Measurements from ENCODE around the gene RBPMS2. TPM values are rescaled to one million over a fixed set of nuclear protein-coding genes. Genes with fewer than 3 reads are reported as not detected.
"Not testable (repeated sequence)": the region's sequence is repeated elsewhere in the genome, so short reads cannot be mapped to it uniquely, and the experiment has no call there.

RBPMS2 gene
- not detected in 2 replicates for total RNA-seq (2014; rRNA removed; shearing (Covaris generic); ENCODE audit: low replicate concordance)

- no peak within 1 kb of the TSS for H3K4me2 ChIP-seq (ENCODE audit: low read depth, low read length, poor library complexity, severe bottlenecking)
- H2AFZ ChIP-seq (ENCODE audit: low read length): no peak within 1 kb of the TSS
- H3K9me2 ChIP-seq (replicated peaks; ENCODE audit: insufficient read depth, low read length): no peaks in the 10 kb centered on the region
- DNase-seq: no peak
- no peaks in the 10 kb centered on the region for H4K20me1 ChIP-seq (ENCODE audit: insufficient read depth, low read depth, low read length)
- H3K4me1 ChIP-seq (ENCODE audit: low read length): no peaks in the 10 kb centered on the region
- H3K4me3 ChIP-seq (ENCODE audit: low read length): no peak within 1 kb of the TSS
- no peaks in the 10 kb centered on the region for H3K36me3 ChIP-seq (ENCODE audit: insufficient read depth, low read length)
- no peaks in the 10 kb centered on the region for H3K9me3 ChIP-seq (ENCODE audit: low read length)
- H3K79me2 ChIP-seq (ENCODE audit: low read length): no peaks in the 10 kb centered on the region
- no peak within 1 kb of the TSS for H3K9ac ChIP-seq (ENCODE audit: low read length)
- no peaks in the 10 kb centered on the region for H3K27me3 ChIP-seq (ENCODE audit: low read length)
- H3K27ac ChIP-seq (ENCODE audit: low read length): no peak within 1 kb of the TSS
These were observed at the start of gene RBPMS2 for GRCh38 chr15:64775551-64776401. RBPMS2 (minus strand) TSS chr15:64775589; CDS start chr15:64775319, 270 bp downstream.

- Histone ChIP-seq H3K4me3 (ENCODE audit: low read length) (peak overlapping the region; percentile 83), H3K4me2 (ENCODE audit: low read depth, low read length, poor library complexity, severe bottlenecking) (peak overlapping the region; percentile 87), H4K20me1 (ENCODE audit: insufficient read depth, low read depth, low read length) (no peaks in the 10 kb centered on the region), H3K9me2 (replicated peaks; ENCODE audit: insufficient read depth, low read length) (no peaks in the 10 kb centered on the region), H3K9me3 (ENCODE audit: low read length) (no peaks in the 10 kb centered on the region), H3K4me1 (ENCODE audit: low read length) (peaks cover 28% of the 10 kb centered on the region), H2AFZ (ENCODE audit: low read length) (peak overlapping the region; percentile 24; the same call in 1 of the 2 replicates), H3K79me2 (ENCODE audit: low read length) (peaks cover 30% of the 10 kb centered on the region), H3K27ac (ENCODE audit: low read length) (peak overlapping the region; percentile 78), H3K9ac (ENCODE audit: low read length) (peak overlapping the region; percentile 79), H3K27me3 (ENCODE audit: low read length) (no peaks in the 10 kb centered on the region), H3K36me3 (ENCODE audit: insufficient read depth, low read length) (peaks cover 15% of the 10 kb centered on the region)
- DNase-seq: peak; percentile 72
These were observed 49.6 kb upstream of the RBPMS2 start for GRCh38 chr15:64824929-64825430.

- no peak overlapping the region for H2AFZ ChIP-seq (ENCODE audit: low read length)
These were observed 41.1 kb upstream of the RBPMS2 start for GRCh38 chr15:64816452-64816851.

GRCh38 chr15:64814965-64815364 is 39.6 kb upstream of the RBPMS2 start:
- H3K27me3 ChIP-seq (ENCODE audit: low read length); H3K4me3 ChIP-seq (ENCODE audit: low read length); H2AFZ ChIP-seq (ENCODE audit: low read length); H3K4me2 ChIP-seq (ENCODE audit: low read depth, low read length, poor library complexity, severe bottlenecking); H3K9me3 ChIP-seq (ENCODE audit: low read length); DNase-seq; H3K9ac ChIP-seq (ENCODE audit: low read length); H3K79me2 ChIP-seq (ENCODE audit: low read length); H4K20me1 ChIP-seq (ENCODE audit: insufficient read depth, low read depth, low read length); H3K36me3 ChIP-seq (ENCODE audit: insufficient read depth, low read length); H3K9me2 ChIP-seq (replicated peaks; ENCODE audit: insufficient read depth, low read length); H3K27ac ChIP-seq (ENCODE audit: low read length): not testable (repeated sequence)
- peaks cover 18% of the 10 kb centered on the region for H3K4me1 ChIP-seq (ENCODE audit: low read length)

More at GRCh38 chr15:64816452-64816851, 41.1 kb upstream of the RBPMS2 start:
- no peaks in the 10 kb centered on the region for H4K20me1 ChIP-seq (ENCODE audit: insufficient read depth, low read depth, low read length)
- H3K36me3 ChIP-seq (ENCODE audit: insufficient read depth, low read length): peaks cover 10% of the 10 kb centered on the region
- H3K27me3 ChIP-seq (ENCODE audit: low read length): no peaks in the 10 kb centered on the region
- H3K4me2 ChIP-seq (ENCODE audit: low read depth, low read length, poor library complexity, severe bottlenecking): no peak overlapping the region
- no peaks in the 10 kb centered on the region for H3K9me3 ChIP-seq (ENCODE audit: low read length)
- H3K4me1 ChIP-seq (ENCODE audit: low read length): peaks cover 18% of the 10 kb centered on the region
- no peak overlapping the region for H3K27ac ChIP-seq (ENCODE audit: low read length)
- DNase-seq: no peak
- H3K9me2 ChIP-seq (replicated peaks; ENCODE audit: insufficient read depth, low read length): no peaks in the 10 kb centered on the region
- H3K4me3 ChIP-seq (ENCODE audit: low read length): no peak overlapping the region
- no peak overlapping the region for H3K9ac ChIP-seq (ENCODE audit: low read length)
- no peaks in the 10 kb centered on the region for H3K79me2 ChIP-seq (ENCODE audit: low read length)

- H2AFZ ChIP-seq (ENCODE audit: low read length); H3K27me3 ChIP-seq (ENCODE audit: low read length); DNase-seq; H3K9me2 ChIP-seq (replicated peaks; ENCODE audit: insufficient read depth, low read length); H3K36me3 ChIP-seq (ENCODE audit: insufficient read depth, low read length); H3K4me2 ChIP-seq (ENCODE audit: low read depth, low read length, poor library complexity, severe bottlenecking); H3K9ac ChIP-seq (ENCODE audit: low read length); H3K9me3 ChIP-seq (ENCODE audit: low read length); H3K4me3 ChIP-seq (ENCODE audit: low read length); H3K27ac ChIP-seq (ENCODE audit: low read length); H4K20me1 ChIP-seq (ENCODE audit: insufficient read depth, low read depth, low read length); H3K79me2 ChIP-seq (ENCODE audit: low read length): not testable (repeated sequence)
- H3K4me1 ChIP-seq (ENCODE audit: low read length): peaks cover 18% of the 10 kb centered on the region
These were observed 38.9 kb upstream of the RBPMS2 start for GRCh38 chr15:64814283-64814682.

GRCh38 chr15:64813075-64813474 is 37.7 kb upstream of the RBPMS2 start:
- no peak overlapping the region for H3K27ac ChIP-seq (ENCODE audit: low read length)
- H3K79me2 ChIP-seq (ENCODE audit: low read length): no peaks in the 10 kb centered on the region
- no peak overlapping the region for H2AFZ ChIP-seq (ENCODE audit: low read length)
- DNase-seq: peak; percentile 85
- H3K9me2 ChIP-seq (replicated peaks; ENCODE audit: insufficient read depth, low read length): no peaks in the 10 kb centered on the region
- H3K36me3 ChIP-seq (ENCODE audit: insufficient read depth, low read length): no peaks in the 10 kb centered on the region
- no peak overlapping the region for H3K4me3 ChIP-seq (ENCODE audit: low read length)
- no peak overlapping the region for H3K4me2 ChIP-seq (ENCODE audit: low read depth, low read length, poor library complexity, severe bottlenecking)
- H4K20me1 ChIP-seq (ENCODE audit: insufficient read depth, low read depth, low read length): no peaks in the 10 kb centered on the region
- peaks cover 18% of the 10 kb centered on the region for H3K4me1 ChIP-seq (ENCODE audit: low read length)
- H3K9me3 ChIP-seq (ENCODE audit: low read length): no peaks in the 10 kb centered on the region
- no peaks in the 10 kb centered on the region for H3K27me3 ChIP-seq (ENCODE audit: low read length)
- H3K9ac ChIP-seq (ENCODE audit: low read length): 0 out of 2 replicates have a peak overlapping the region, but pooled peaks have one; percentile 18

- Histone ChIP-seq H2AFZ (ENCODE audit: low read length) (no peak overlapping the region), H4K20me1 (ENCODE audit: insufficient read depth, low read depth, low read length) (no peaks in the 10 kb centered on the region), H3K4me2 (ENCODE audit: low read depth, low read length, poor library complexity, severe bottlenecking) (no peak overlapping the region), H3K4me1 (ENCODE audit: low read length) (peaks cover 18% of the 10 kb centered on the region), H3K27ac (ENCODE audit: low read length) (no peak overlapping the region), H3K9me2 (replicated peaks; ENCODE audit: insufficient read depth, low read length) (no peaks in the 10 kb centered on the region), H3K79me2 (ENCODE audit: low read length) (no peaks in the 10 kb centered on the region), H3K9ac (ENCODE audit: low read length) (no peak overlapping the region), H3K9me3 (ENCODE audit: low read length) (no peaks in the 10 kb centered on the region), H3K4me3 (ENCODE audit: low read length) (no peak overlapping the region), H3K36me3 (ENCODE audit: insufficient read depth, low read length) (no peaks in the 10 kb centered on the region), H3K27me3 (ENCODE audit: low read length) (no peaks in the 10 kb centered on the region)
- no peak for DNase-seq
These were observed 35.3 kb upstream of the RBPMS2 start for GRCh38 chr15:64810497-64811326.

Data from Karpas-422 (cell line).